ENCODE measurements around the gene GFOD1.

The GFOD1 gene

GRCh38 chr6:13484827-13485226 is 2.6 kb downstream of the GFOD1 start:
- DNase-seq, result no peak

GRCh38 chr6:13484138-13484708 is 3.2 kb downstream of the GFOD1 start:
- no peak for DNase-seq

- DNase-seq, result no peak
Measured at GRCh38 chr6:13480631-13481501, 6.5 kb downstream of the GFOD1 start.

GRCh38 chr6:13479971-13480434 is 7.4 kb downstream of the GFOD1 start:
- DNase-seq, result no peak

- DNase-seq, result no peak
Measured at GRCh38 chr6:13479206-13479800, 8.1 kb downstream of the GFOD1 start.

- DNase-seq, result no peak
Measured at GRCh38 chr6:13478525-13478966, 8.9 kb downstream of the GFOD1 start.

- no peak for DNase-seq
Measured at GRCh38 chr6:13474787-13475186, 12.6 kb downstream of the GFOD1 start.

- DNase-seq, result no peak
Measured at GRCh38 chr6:13474360-13474759, 13.0 kb downstream of the GFOD1 start.

- DNase-seq, result no peak
Measured at GRCh38 chr6:13473768-13474165, 13.6 kb downstream of the GFOD1 start.

- DNase-seq, result no peak
Measured at GRCh38 chr6:13472976-13473767, 14.2 kb downstream of the GFOD1 start.

- no peak for DNase-seq
Measured at GRCh38 chr6:13472099-13472498, 15.3 kb downstream of the GFOD1 start.

- DNase-seq, result no peak
Measured at GRCh38 chr6:13471184-13471583, 16.2 kb downstream of the GFOD1 start.

- DNase-seq, result no peak
Measured at GRCh38 chr6:13470238-13471140, 16.9 kb downstream of the GFOD1 start.

- no peak for DNase-seq
Measured at GRCh38 chr6:13469693-13470092, 17.7 kb downstream of the GFOD1 start.

GRCh38 chr6:13468839-13469238 is 18.6 kb downstream of the GFOD1 start:
- no peak for DNase-seq

GRCh38 chr6:13467216-13467600 is 20.2 kb downstream of the GFOD1 start:
- no peak for DNase-seq

- no peak for DNase-seq
Measured at GRCh38 chr6:13466304-13467215, 20.8 kb downstream of the GFOD1 start.

- no peak for DNase-seq
Measured at GRCh38 chr6:13465734-13466133, 21.7 kb downstream of the GFOD1 start.

GRCh38 chr6:13463941-13464340 is 23.5 kb downstream of the GFOD1 start:
- DNase-seq, result no peak

- DNase-seq, result no peak
Measured at GRCh38 chr6:13463328-13463717, 24.1 kb downstream of the GFOD1 start.

Data from left hindlimb (tissue), 1 donor.